K562 (cell line): ENCODE measurements around the gene HIVEP2. TPM values are rescaled to one million over a fixed set of nuclear protein-coding genes. Genes with fewer than 3 reads are reported as not detected.
A peak's percentile ranks its signal among the peaks of the same experiment; 100 is the strongest.

Experiments
- ATAC-seq: fragments of 200-7000 bp; cut with Tn5 transposase; 3 replicates; pipeline ENCODE4 v1.9.1; 2020; ENCODE audit warnings: moderate library complexity
- BruUV-seq: library from RNA; stranded (reverse); fragments of 400-500 nt; replicated peaks from 2 replicates; lab custom pipeline; 2021; lab: Mats Ljungman, UMichigan
- CTCF ChIA-PET: fragments of 300-600 bp; formaldehyde crosslinking; extraction: SDS; loops from one replicate; lab custom pipeline; 2021; ENCODE audit warnings: low intra/inter-chr PET ratio; lab: Yijun Ruan, JAX
- POLR2A ChIA-PET: fragments of 300-600, 350-650 bp; sonication (Branson Sonifier 250); formaldehyde crosslinking; extraction: SDS; loops from one replicate; lab custom pipeline; 2021; ENCODE audit warnings: antibody characterized with exemption, inconsistent platforms; lab: Yijun Ruan, JAX
- DNase-seq, 4 experiments: peaks; one replicate each; pipeline versions ENCODE4 v3.0.0 to v3.0.0-alpha.2; 2011 to 2018; ENCODE audit warnings: low spot score in 3 of 4, mixed read lengths in 3 of 4; ENCODE audit errors: extremely low read depth in 1 of 4
- FAIRE-seq: peaks from 2 replicates; lab custom pipeline; 2011; peaks lifted over from hg19 to GRCh38; lab: Jason Lieb, UNC
- H2AFZ ChIP-seq: 2 replicates; pipeline ENCODE4 v1.6.0; 2011; ENCODE audit warnings: low read depth, low read length, control low read depth, inconsistent platforms
- H3K27ac ChIP-seq: fragments of 200-600 bp; 3 replicates; pipeline ENCODE4 v1.8.0; 2011; ENCODE audit warnings: low read depth, mild to moderate bottlenecking, control low read depth, inconsistent platforms, low read length, moderate library complexity, mixed read lengths; ENCODE audit errors: extremely low read depth
- H3K27me3 ChIP-seq, 2 experiments: fragments of 300-600 bp in 1 of 2; 2 replicates in 1 of 2; 3 replicates in 1 of 2; pipeline versions ENCODE4 v1.6.0 to v1.8.0; 2011; ENCODE audit warnings: inconsistent platforms in 2 of 2, low read length in 2 of 2, mild to moderate bottlenecking in 1 of 2, mixed read lengths in 1 of 2, moderate library complexity in 1 of 2; ENCODE audit not compliant: control insufficient read depth in 2 of 2, insufficient read depth in 2 of 2
- H3K36me3 ChIP-seq: fragments of 300-600 bp; 3 replicates; pipeline ENCODE4 v1.8.0; 2011; ENCODE audit warnings: mild to moderate bottlenecking, low read length, inconsistent platforms; ENCODE audit not compliant: control insufficient read depth, insufficient read depth
- H3K4me1 ChIP-seq, 2 experiments: fragments of 200-600 bp in 1 of 2; replicated peaks in 1 of 2; 2 replicates in 1 of 2; 3 replicates in 1 of 2; pipeline versions ENCODE4 v1.5.1 to v1.8.0; 2011; ENCODE audit warnings: inconsistent platforms in 2 of 2, low read length in 2 of 2, mild to moderate bottlenecking in 1 of 2, mixed read lengths in 1 of 2, moderate library complexity in 1 of 2; ENCODE audit not compliant: control insufficient read depth in 2 of 2, insufficient read depth in 2 of 2
- H3K4me2 ChIP-seq: 2 replicates; pipeline ENCODE4 v1.6.1; 2011; ENCODE audit warnings: low read length, control low read depth, inconsistent platforms, mixed read lengths; ENCODE audit not compliant: insufficient read depth
- H3K4me3 ChIP-seq: fragments of 200-600 bp; sonication (generic), shearing (Covaris generic); 2 replicates; pipeline ENCODE4 v1.5.1; 2016; ENCODE audit warnings: control low read depth, inconsistent platforms
- H3K79me2 ChIP-seq: fragments of 200-600 bp; 3 replicates; pipeline ENCODE4 v1.8.0; 2011; ENCODE audit warnings: low read length, inconsistent platforms; ENCODE audit not compliant: control insufficient read depth, insufficient read depth
- H3K9ac ChIP-seq, 2 experiments: 2 replicates each; pipeline versions ENCODE4 v1.6.0 to v1.6.1; 2011; ENCODE audit warnings: low read depth in 2 of 2, low read length in 2 of 2, control low read depth in 1 of 2, inconsistent platforms in 1 of 2, mild to moderate bottlenecking in 1 of 2, mixed read lengths in 1 of 2; ENCODE audit not compliant: insufficient read depth in 1 of 2
- H3K9me1 ChIP-seq: one replicate; pipeline ENCODE4 v1.6.0; 2011; ENCODE audit warnings: inconsistent platforms, mild to moderate bottlenecking, low read length, moderate library complexity; ENCODE audit not compliant: control insufficient read depth, insufficient read depth
- H3K9me3 ChIP-seq: replicated peaks from 2 replicates; pipeline ENCODE4 v1.5.1; 2011; ENCODE audit warnings: low read depth, low read length, inconsistent platforms; ENCODE audit not compliant: control insufficient read depth, insufficient read depth
- H4K20me1 ChIP-seq: replicated peaks from 2 replicates; pipeline ENCODE4 v1.6.1; 2011; ENCODE audit warnings: low read length, inconsistent platforms, mixed read lengths; ENCODE audit not compliant: control insufficient read depth, insufficient read depth
- CEBPB ChIP-seq: fragments of 450-650 bp; IDR thresholded peaks from 2 replicates; pipeline ENCODE4 v1.6.1; 2016; ENCODE audit warnings: missing genetic modification characterization, missing compliant biosample characterization
- DEAF1 ChIP-seq: fragments of 450-650 bp; formaldehyde crosslinking; IDR thresholded peaks from 2 replicates; pipeline ENCODE4 v1.4.0; 2020; ENCODE audit warnings: mild to moderate bottlenecking, moderate library complexity
- GABPB2 ChIP-seq: fragments of 250-450 bp; sonication (Bioruptor Pico); conservative IDR thresholded peaks from 2 replicates; pipeline ENCODE4 v1.5.1; 2021; ENCODE audit warnings: mild to moderate bottlenecking
- HDGF ChIP-seq: fragments of 450-650 bp; IDR thresholded peaks from 2 replicates; pipeline ENCODE4 v1.6.1; 2016
- MEF2A ChIP-seq: IDR thresholded peaks from 2 replicates; pipeline ENCODE4 v1.6.1; 2011; ENCODE audit warnings: low read depth, mild to moderate bottlenecking, low read length, moderate library complexity; ENCODE audit not compliant: control insufficient read depth
- NRF1 ChIP-seq, 2 experiments: fragments of 450-650 bp; IDR thresholded peaks in 1 of 2; conservative IDR thresholded peaks in 1 of 2; 2 replicates each; pipeline ENCODE4 v1.6.1; 2014; ENCODE audit warnings: mild to moderate bottlenecking in 2 of 2
- SETDB1 ChIP-seq: IDR thresholded peaks from one replicate; pipeline ENCODE4 v1.6.1; 2012; ENCODE audit warnings: low read length, control low read depth, inconsistent platforms
- SIX5 ChIP-seq, 2 experiments: IDR thresholded peaks; 2 replicates each; pipeline ENCODE4 v1.6.1; 2011; ENCODE audit warnings: low read length in 2 of 2, borderline replicate concordance in 1 of 2, low read depth in 1 of 2, mild to moderate bottlenecking in 1 of 2, moderate library complexity in 1 of 2; ENCODE audit not compliant: insufficient read depth in 1 of 2
- SMAD4 ChIP-seq: fragments of 250-450 bp; sonication (Bioruptor Pico); conservative IDR thresholded peaks from 2 replicates; pipeline ENCODE4 v1.8.0; 2021; ENCODE audit warnings: inconsistent platforms, mild to moderate bottlenecking, moderate library complexity
- THRA ChIP-seq: fragments of 450-650 bp; IDR thresholded peaks from 2 replicates; pipeline ENCODE4 v1.6.1; 2017; ENCODE audit warnings: mild to moderate bottlenecking, moderate library complexity
- ZKSCAN1 ChIP-seq: fragments of 150-350 bp; IDR thresholded peaks from 2 replicates; pipeline ENCODE4 v1.6.1; 2016; ENCODE audit warnings: low read depth, low read length
- ZNF282 ChIP-seq: sonication (generic); formaldehyde crosslinking; IDR thresholded peaks from 2 replicates; pipeline ENCODE4 v1.8.1; 2023; ENCODE audit warnings: missing genetic modification reagents
- ZNF76 ChIP-seq: fragments of 250-450 bp; sonication (Bioruptor Pico); IDR thresholded peaks from 2 replicates; pipeline ENCODE4 v1.4.0; 2020; ENCODE audit warnings: mild to moderate bottlenecking, moderate library complexity, borderline replicate concordance
- WGBS: fragments of 100-300 bp; shearing (Covaris generic); methylation state at CpG from one replicate; pipeline ENCODE4 v1.1.6; 2016; ENCODE audit warnings: low coverage, mixed read lengths; ENCODE audit not compliant: insufficient coverage; ENCODE audit errors: missing lambda C conversion rate; 5-methylcytosine and 5-hydroxymethylcytosine counted together
- in situ Hi-C: fragments of 300-500 bp; cut with MboI; formaldehyde crosslinking; loops from 4 replicates; pipeline ENCODE4 v1.15.0; 2018; ENCODE audit warnings: inconsistent platforms, mixed read lengths
- intact Hi-C: fragments of 100-400 bp; cut with micrococcal nuclease; formaldehyde crosslinking; loops from 2 replicates; pipeline ENCODE4 v1.14.2; 2022
- polyA plus RNA-seq, 8 experiments: library from polyadenylated mRNA; depleted of rRNA in 4 of 8; stranded (reverse) in 5 of 8; unstranded in 3 of 8; fragments of >200 nt; fragmentation: Nextera tagmentation in 2 of 8; fragmentation: Illumina TruSeq in 1 of 8; extraction: Ambion mirVana in 2 of 8; extraction: Trizol in 1 of 8; gene quantifications; 2 replicates each; pipeline versions ENCODE4 v1.2.1 to v1.2.3, GENCODE V29; 2011 to 2014; ENCODE audit warnings: inconsistent platforms in 1 of 8, missing spikeins in 1 of 8
- total RNA-seq, 7 experiments: library from RNA; depleted of rRNA in 6 of 7; stranded (reverse); fragments of >200 nt in 6 of 7; fragmentation: Illumina TruSeq in 2 of 7; extraction: Trizol in 2 of 7; gene quantifications; 2 replicates each; pipeline versions ENCODE4 v1.2.1 to v1.2.3, GENCODE V29; 2011 to 2021; ENCODE audit warnings: low replicate concordance in 1 of 7

Gene HIVEP2
- total and polyA plus RNA-seq, 9 of the 15 experiments (the other 6 are each of a cell fraction or from before 2014, with no cell fraction given): under 0.01 to 1.2 (median 0.31) TPM

GRCh38 chr6:142838821-142839685 is 105.9 kb downstream of the HIVEP2 start (continued):
- no peak for TF ChIP-seq DEAF1 (CRISPR knock-in tag)
- TF ChIP-seq CEBPB: 0 out of 2 replicates have a peak, but pooled peaks have one; percentile 18
- TF ChIP-seq MEF2A: no peak
- no peak for TF ChIP-seq ZNF282 (CRISPR knock-in tag)
- no peak for TF ChIP-seq HDGF

GRCh38 chr6:142835787-142836535 is 109.0 kb downstream of the HIVEP2 start:
- H3K4me1 ChIP-seq: no peaks in the 10 kb centered on the region
- BruUV-seq: no TSS peak
- H3K79me2 ChIP-seq: no peaks in the 10 kb centered on the region
- no peak for FAIRE-seq
- no peaks in the 10 kb centered on the region for H3K36me3 ChIP-seq
- H3K4me2 ChIP-seq: no peak overlapping the region
- DNase-seq: no peak
- intact Hi-C loops: no loop called here
- H3K27ac ChIP-seq: no peak overlapping the region
- no peak for ATAC-seq
- WGBS: 8% methylated on average over 3 of the region's 3 CpGs
- H4K20me1 ChIP-seq: no peaks in the 10 kb centered on the region
- no peak overlapping the region for H2AFZ ChIP-seq
- CTCF ChIA-PET: no interaction called here
- no peak overlapping the region for H3K4me3 ChIP-seq
- POLR2A ChIA-PET: interaction anchor here (1.0 to 2.0 kb wide), 4 partner anchors 9 to 86 kb away, joined by 4 to 6 read pairs (median 6); no protein-coding TSS in a partner anchor
- H3K9ac ChIP-seq: no peak overlapping the region
- H3K27me3 ChIP-seq: peaks cover 0 to 4% of the 10 kb centered on the region in 2 experiments; a peak in 2 of 5 replicates
- no peaks in the 10 kb centered on the region for H3K9me3 ChIP-seq
- in situ Hi-C loops: no loop called here
- no peaks in the 10 kb centered on the region for H3K9me1 ChIP-seq
- TF ChIP-seq ZNF76: no peak
- no peak for TF ChIP-seq SMAD4 (CRISPR knock-in tag)
- TF ChIP-seq THRA: no peak
- no peak for TF ChIP-seq GABPB2
- TF ChIP-seq SETDB1: no peak
- TF ChIP-seq SIX5 (IDR thresholded peaks at IDR 0.05; ENCODE audit: borderline replicate concordance in 1 of 2, insufficient read depth in 1 of 2, low read depth in 1 of 2, low read length in 2 of 2): no peak
- no peak for TF ChIP-seq ZKSCAN1
- TF ChIP-seq NRF1 (conservative IDR thresholded peaks at IDR 0.05 in 1 of 2, IDR thresholded peaks at IDR 0.05 in 1 of 2): no peak
